Ascending aorta (tissue), 2 donors: ENCODE data around the gene TNRC6B. TPM values are rescaled to one million over a fixed set of nuclear protein-coding genes. Genes with fewer than 3 reads are reported as not detected.
A peak's percentile ranks its signal among the peaks of the same experiment; 100 is the strongest.
"Not testable (repeated sequence)": the region's sequence is repeated elsewhere in the genome, so short reads cannot be mapped to it uniquely, and the experiment has no call there.

Experiments
- DNase-seq, 2 donors: peaks; one replicate each; pipeline ENCODE4 v3.0.0-alpha.2; 2019; ENCODE audit warnings: low spot score in 2 of 2
- H3K27ac ChIP-seq, 2 donors: fragments of 200-600 bp; sonication (generic); one replicate each; pipeline ENCODE4 v1.5.1; 2016 to 2017; ENCODE audit warnings: mild to moderate bottlenecking in 1 of 2
- H3K27me3 ChIP-seq: fragments of 200-600 bp; sonication (generic); one replicate; pipeline ENCODE4 v1.5.1; 2017
- H3K36me3 ChIP-seq, 2 donors: fragments of 200-600 bp; sonication (generic); one replicate each; pipeline ENCODE4 v1.5.1; 2016
- H3K4me1 ChIP-seq, 2 donors: fragments of 200-600 bp; sonication (generic); one replicate each; pipeline ENCODE4 v1.5.1; 2016 to 2017; ENCODE audit warnings: mild to moderate bottlenecking in 1 of 2
- H3K4me3 ChIP-seq, 2 donors: fragments of 200-600 bp; sonication (generic); one replicate each; pipeline ENCODE4 v1.5.1; 2016 to 2017; ENCODE audit warnings: mild to moderate bottlenecking in 1 of 2
- H3K9me3 ChIP-seq, 2 donors: fragments of 200-600 bp; sonication (generic); one replicate each; pipeline ENCODE4 v1.5.1; 2016
- CTCF ChIP-seq, 3 experiments: fragments of 200-600 bp in 2 of 3; fragments of 450-650 bp in 1 of 3; sonication (generic) in 2 of 3; IDR thresholded peaks; one replicate each; pipeline ENCODE4 v1.5.1; 2016 to 2019; ENCODE audit warnings: antibody characterized with exemption in 3 of 3, mild to moderate bottlenecking in 1 of 3, moderate library complexity in 1 of 3
- intact Hi-C: fragments of 100-400 bp; cut with DNase I; formaldehyde crosslinking; loops from one replicate; pipeline ENCODE4 v1.15.1; 2023
- total RNA-seq: library from RNA; depleted of rRNA; stranded (reverse); fragments of >200 nt; gene quantifications from one replicate; pipeline ENCODE4 v1.1.0, GENCODE V29; 2016

Gene TNRC6B
- total RNA-seq, 1 donor from 2014 or later, result 22.4 TPM

- DNase-seq, result peak in 1 of 2 donors; percentile 76
- Histone ChIP-seq H3K36me3 (no peaks in the 10 kb centered on the region), H3K27me3 (no peaks in the 10 kb centered on the region), H3K4me3 (peak overlapping the region in 1 of 2 donors; percentile 20), H3K27ac (peak overlapping the region; percentile 47 to 62), H3K9me3 (no peaks in the 10 kb centered on the region), H3K4me1 (peaks cover 4 to 26% of the 10 kb centered on the region in 2 donors)
- no peak for TF ChIP-seq CTCF (IDR thresholded peaks at IDR 0.05)
- intact Hi-C loops, result loop anchor here (2.0 to 5.0 kb wide), 2 partner anchors 18 to 81 kb away; no protein-coding TSS in a partner anchor
These were observed 19.1 kb downstream of the TNRC6B start for GRCh38 chr22:40196628-40197360.

- Histone ChIP-seq H3K4me1 (peaks cover 4 to 30% of the 10 kb centered on the region in 2 donors), H3K27ac (peak overlapping the region; percentile 47 to 62), H3K4me3 (peak overlapping the region in 1 of 2 donors; percentile 20)
- H3K27me3 ChIP-seq, H3K9me3 ChIP-seq, H3K36me3 ChIP-seq: not testable (repeated sequence)
- intact Hi-C loops, result loop anchor here (2.0 to 5.0 kb wide), 2 partner anchors 19 to 80 kb away; no protein-coding TSS in a partner anchor
- DNase-seq, result peak in 1 of 2 donors; percentile 60
These were observed 19.7 kb downstream of the TNRC6B start for GRCh38 chr22:40197421-40197820.

GRCh38 chr22:40198733-40199132, 21.0 kb downstream of the TNRC6B start:
- H3K27ac ChIP-seq, result no peak overlapping the region
- no peaks in the 10 kb centered on the region for H3K27me3 ChIP-seq
- TF ChIP-seq CTCF (IDR thresholded peaks at IDR 0.05), result no peak
- H3K4me3 ChIP-seq, result no peak overlapping the region
- no peaks in the 10 kb centered on the region for H3K9me3 ChIP-seq
- intact Hi-C loops, result loop anchor here (5.0 kb wide), 1 partner anchor 79 kb away; no protein-coding TSS in a partner anchor
- peaks cover 11 to 40% of the 10 kb centered on the region in 2 donors for H3K4me1 ChIP-seq
- H3K36me3 ChIP-seq, result no peaks in the 10 kb centered on the region
- no peak for DNase-seq

GRCh38 chr22:40199223-40199622, 21.5 kb downstream of the TNRC6B start:
- Histone ChIP-seq H3K27me3 (no peaks in the 10 kb centered on the region), H3K4me1 (peaks cover 11 to 45% of the 10 kb centered on the region in 2 donors), H3K9me3 (no peaks in the 10 kb centered on the region), H3K36me3 (no peaks in the 10 kb centered on the region), H3K4me3 (no peak overlapping the region), H3K27ac (no peak overlapping the region)
- intact Hi-C loops, result loop anchor here (5.0 kb wide), 1 partner anchor 78 kb away; no protein-coding TSS in a partner anchor
- DNase-seq, result peak in 1 of 2 donors; percentile 5
- no peak for TF ChIP-seq CTCF (IDR thresholded peaks at IDR 0.05)

- Histone ChIP-seq H3K27me3 (no peaks in the 10 kb centered on the region), H3K4me3 (no peak overlapping the region), H3K36me3 (no peaks in the 10 kb centered on the region), H3K4me1 (peaks cover 11 to 50% of the 10 kb centered on the region in 2 donors), H3K9me3 (no peaks in the 10 kb centered on the region), H3K27ac (no peak overlapping the region)
- intact Hi-C loops, result loop anchor here (5.0 kb wide), 1 partner anchor 77 kb away; no protein-coding TSS in a partner anchor
- TF ChIP-seq CTCF (IDR thresholded peaks at IDR 0.05), result no peak
- peak in 1 of 2 donors; percentile 53 for DNase-seq
These were observed 22.1 kb downstream of the TNRC6B start for GRCh38 chr22:40199852-40200251.

- no peak for DNase-seq
- no peak for TF ChIP-seq CTCF (IDR thresholded peaks at IDR 0.05)
- intact Hi-C loops, result no loop called here
- H3K36me3 ChIP-seq, result no peaks in the 10 kb centered on the region
- no peaks in the 10 kb centered on the region for H3K9me3 ChIP-seq
- H3K4me3 ChIP-seq, result no peak overlapping the region
- H3K4me1 ChIP-seq, result peaks cover 11 to 51% of the 10 kb centered on the region in 2 donors
- no peak overlapping the region for H3K27ac ChIP-seq
- H3K27me3 ChIP-seq, result no peaks in the 10 kb centered on the region
These were observed 23.2 kb downstream of the TNRC6B start for GRCh38 chr22:40200795-40201530.
